LNCaP clone FGC (cell line): ENCODE data around the gene RPS6KC1.

Experiments used
- DNase-seq: peaks from one replicate; pipeline ENCODE4 v3.0.0-alpha.2; 2011; ENCODE audit warnings: low read depth
- H3K4me3 ChIP-seq: 2 replicates; pipeline ENCODE4 v1.5.1; 2011; ENCODE audit warnings: mild to moderate bottlenecking, low read depth, low read length, control low read depth
- CTCF ChIP-seq: IDR thresholded peaks from 2 replicates; pipeline ENCODE4 v1.5.1; 2012; ENCODE audit warnings: mild to moderate bottlenecking; ENCODE audit not compliant: control insufficient read depth, insufficient read depth; ENCODE audit errors: extremely low read depth

The RPS6KC1 gene

GRCh38 chr1:213075725-213076124 is 24.7 kb downstream of the RPS6KC1 start:
- no peak overlapping the region for H3K4me3 ChIP-seq
- no peak for DNase-seq
- no peak for TF ChIP-seq CTCF

- no peak for DNase-seq
- TF ChIP-seq CTCF = no peak
- no peak overlapping the region for H3K4me3 ChIP-seq
Measured at GRCh38 chr1:213082420-213083111, 31.5 kb downstream of the RPS6KC1 start.

GRCh38 chr1:213083112-213083445 is 32.0 kb downstream of the RPS6KC1 start:
- TF ChIP-seq CTCF = no peak
- DNase-seq = no peak
- H3K4me3 ChIP-seq = no peak overlapping the region

- TF ChIP-seq CTCF = no peak
- no peak overlapping the region for H3K4me3 ChIP-seq
- DNase-seq = no peak
Measured at GRCh38 chr1:213087911-213088310, 36.9 kb downstream of the RPS6KC1 start.

GRCh38 chr1:213089924-213090677 is 39.1 kb downstream of the RPS6KC1 start:
- H3K4me3 ChIP-seq = no peak overlapping the region
- TF ChIP-seq CTCF = no peak
- no peak for DNase-seq

- TF ChIP-seq CTCF = no peak
- DNase-seq = no peak
Measured at GRCh38 chr1:213094446-213094845, 43.4 kb downstream of the RPS6KC1 start.

GRCh38 chr1:213095467-213095866 is 44.4 kb downstream of the RPS6KC1 start:
- no peak for TF ChIP-seq CTCF
- H3K4me3 ChIP-seq = no peak overlapping the region
- DNase-seq = no peak

More at GRCh38 chr1:213094446-213094845, 43.4 kb downstream of the RPS6KC1 start:
- H3K4me3 ChIP-seq = no peak overlapping the region
